CD4-positive, alpha-beta T cell (primary cell): ENCODE data around the gene TMEM132D. TPM values are rescaled to one million over a fixed set of nuclear protein-coding genes. Genes with fewer than 3 reads are reported as not detected.

Experiments used
- ATAC-seq: fragments of 200-7000 bp; cut with Tn5 transposase; one replicate; pipeline ENCODE4 v1.10.0; 2022; ENCODE audit warnings: mild to moderate bottlenecking; ENCODE audit not compliant: poor library complexity
- CTCF ChIA-PET: fragments of 350-600 bp; sonication (Branson Sonifier 250); formaldehyde crosslinking; loops from one replicate; lab custom pipeline; 2021; ENCODE audit warnings: antibody characterized with exemption, inconsistent platforms; lab: Charles Lee
- POLR2A ChIA-PET: fragments of 350-600 bp; sonication (Branson Sonifier 250); formaldehyde crosslinking; loops from one replicate; lab custom pipeline; 2021; ENCODE audit warnings: antibody characterized with exemption, inconsistent platforms; lab: Charles Lee
- DNase-seq, 14 experiments: peaks; one replicate each; pipeline ENCODE4 v3.0.0-alpha.2; 2013 to 2020; ENCODE audit warnings: mixed read lengths in 2 of 14
- H3K27ac ChIP-seq, 2 donors: one replicate each; pipeline versions ENCODE4 v1.5.1 to v1.7.0; 2013; ENCODE audit warnings: low read length in 2 of 2, low read depth in 1 of 2, mild to moderate bottlenecking in 1 of 2
- H3K27me3 ChIP-seq, 2 experiments: 1 replicate in 1 of 2; 2 replicates in 1 of 2; pipeline versions ENCODE4 v1.6.1 to v1.7.0; 2013; ENCODE audit warnings: low read length in 2 of 2, control low read depth in 1 of 2, mild to moderate bottlenecking in 1 of 2, moderate library complexity in 1 of 2; ENCODE audit not compliant: insufficient read depth in 2 of 2, control insufficient read depth in 1 of 2
- H3K36me3 ChIP-seq: one replicate; pipeline ENCODE4 v1.6.1; 2013; ENCODE audit warnings: low read length, control low read depth; ENCODE audit not compliant: insufficient read depth
- H3K4me1 ChIP-seq: one replicate; pipeline ENCODE4 v1.6.1; 2013; ENCODE audit warnings: low read length, control low read depth; ENCODE audit not compliant: insufficient read depth
- H3K4me3 ChIP-seq: one replicate; pipeline ENCODE4 v1.5.1; 2013; ENCODE audit warnings: mild to moderate bottlenecking, low read length, moderate library complexity
- H3K9me3 ChIP-seq, 2 experiments: 1 replicate in 1 of 2; 2 replicates in 1 of 2; pipeline versions ENCODE4 v1.6.1 to v1.7.0; 2013; ENCODE audit warnings: low read length in 2 of 2, mild to moderate bottlenecking in 2 of 2, control low read depth in 1 of 2, moderate library complexity in 1 of 2; ENCODE audit not compliant: control insufficient read depth in 1 of 2, insufficient read depth in 1 of 2
- H3K27ac Mint-ChIP-seq: one replicate; pipeline ENCODE4 v1.8.0; 2020; ENCODE audit warnings: mixed read lengths
- H3K27me3 Mint-ChIP-seq: one replicate; pipeline ENCODE4 v1.8.0; 2021; ENCODE audit warnings: mixed read lengths
- H3K36me3 Mint-ChIP-seq: one replicate; pipeline ENCODE4 v1.8.0; 2021; ENCODE audit warnings: low read depth, mixed read lengths
- H3K4me1 Mint-ChIP-seq: one replicate; pipeline ENCODE4 v1.8.0; 2021; ENCODE audit warnings: low read depth, mixed read lengths
- H3K4me3 Mint-ChIP-seq: one replicate; pipeline ENCODE4 v1.8.0; 2020; ENCODE audit warnings: mild to moderate bottlenecking, mixed read lengths
- H3K9me3 Mint-ChIP-seq: one replicate; pipeline ENCODE4 v1.8.0; 2020; ENCODE audit warnings: mixed read lengths
- CTCF ChIP-seq: fragments of 200-600 bp; IDR thresholded peaks from one replicate; pipeline ENCODE4 v1.8.0; 2022; ENCODE audit warnings: antibody characterized with exemption, mild to moderate bottlenecking
- intact Hi-C, 2 experiments: fragments of 100-400 bp; cut with DNase I in 1 of 2; cut with micrococcal nuclease in 1 of 2; formaldehyde crosslinking; loops; one replicate each; pipeline versions ENCODE4 v1.15.1 to v1.9.0; 2023 to 2025; cut with DNase I, micrococcal nuclease
- total RNA-seq, 174 experiments: library from RNA in 2 of 174; stranded (reverse) in 2 of 174; gene quantifications; one replicate each; pipeline ENCODE4 v1.2.3 and lab custom pipeline; 2021 to 2026

The TMEM132D gene
- total RNA-seq, 2 experiments from 2014 or later: not detected

GRCh38 chr12:129434790-129435189, 469.0 kb downstream of the TMEM132D start:
- Histone ChIP-seq H3K27ac (no peak overlapping the region), H3K36me3 (no peaks in the 10 kb centered on the region), H3K9me3 (no peaks in the 10 kb centered on the region), H3K27me3 (no peaks in the 10 kb centered on the region), H3K4me3 (no peak overlapping the region), H3K4me1 (no peaks in the 10 kb centered on the region)
- H3K36me3 Mint-ChIP-seq: no peaks in the 10 kb centered on the region
- CTCF ChIA-PET: no interaction called here
- no peak overlapping the region for H3K27ac Mint-ChIP-seq
- DNase-seq: no peak
- no peaks in the 10 kb centered on the region for H3K4me1 Mint-ChIP-seq
- intact Hi-C loops: no loop called here
- peaks cover 10% of the 10 kb centered on the region for H3K9me3 Mint-ChIP-seq
- no peak for TF ChIP-seq CTCF
- POLR2A ChIA-PET: no interaction called here
- ATAC-seq: no peak
- H3K27me3 Mint-ChIP-seq: no peaks in the 10 kb centered on the region
- H3K4me3 Mint-ChIP-seq: no peak overlapping the region

GRCh38 chr12:129428240-129428936, 475.4 kb downstream of the TMEM132D start:
- ChIA-PET POLR2A (no interaction called here), CTCF (no interaction called here)
- H3K27me3 ChIP-seq: no peaks in the 10 kb centered on the region
- no peak for DNase-seq
- TF ChIP-seq CTCF: no peak
- peaks cover 3% of the 10 kb centered on the region for H3K9me3 Mint-ChIP-seq
- H3K4me1 Mint-ChIP-seq: no peaks in the 10 kb centered on the region
- H3K27ac Mint-ChIP-seq: no peak overlapping the region
- no peaks in the 10 kb centered on the region for H3K36me3 Mint-ChIP-seq
- H3K27me3 Mint-ChIP-seq: no peaks in the 10 kb centered on the region
- peaks cover 0 to 3% of the 10 kb centered on the region in 2 experiments for H3K9me3 ChIP-seq
- no peak for ATAC-seq
- no peaks in the 10 kb centered on the region for H3K36me3 ChIP-seq
- intact Hi-C loops: no loop called here
- no peak overlapping the region for H3K4me3 Mint-ChIP-seq
- H3K4me3 ChIP-seq: no peak overlapping the region
- H3K4me1 ChIP-seq: no peaks in the 10 kb centered on the region
- H3K27ac ChIP-seq: no peak overlapping the region

- Mint-ChIP-seq H3K4me3 (no peak overlapping the region), H3K27ac (no peak overlapping the region)
- CTCF ChIA-PET: no interaction called here
These were observed 480.7 kb downstream of the TMEM132D start for GRCh38 chr12:129423041-129423580.

More at GRCh38 chr12:129423041-129423580, 480.7 kb downstream of the TMEM132D start:
- H3K27me3 ChIP-seq: no peaks in the 10 kb centered on the region
- Mint-ChIP-seq H3K4me1 (no peaks in the 10 kb centered on the region), H3K36me3 (no peaks in the 10 kb centered on the region), H3K27me3 (no peaks in the 10 kb centered on the region), H3K9me3 (peaks cover 3% of the 10 kb centered on the region)
- H3K36me3 ChIP-seq: no peaks in the 10 kb centered on the region
- peaks cover 0 to 13% of the 10 kb centered on the region in 2 experiments for H3K9me3 ChIP-seq
- ATAC-seq: no peak
- H3K27ac ChIP-seq: no peak overlapping the region
- DNase-seq: no peak
- no peaks in the 10 kb centered on the region for H3K4me1 ChIP-seq
- no peak overlapping the region for H3K4me3 ChIP-seq
- intact Hi-C loops: no loop called here
- no peak for TF ChIP-seq CTCF
- POLR2A ChIA-PET: no interaction called here
